CD4-positive, alpha-beta memory T cell (primary cell): ENCODE results near the gene RNF207. TPM values are rescaled to one million over a fixed set of nuclear protein-coding genes. Genes with fewer than 3 reads are reported as not detected.

Source experiments
- CTCF ChIA-PET: fragments of 350-600 bp; sonication (Branson Sonifier 250); formaldehyde crosslinking; loops from one replicate; lab custom pipeline; 2021; ENCODE audit warnings: inconsistent platforms; ENCODE audit not compliant: partially characterized antibody; lab: Charles Lee
- POLR2A ChIA-PET: fragments of 350-600 bp; sonication (Branson Sonifier 250); formaldehyde crosslinking; loops from one replicate; lab custom pipeline; 2021; ENCODE audit not compliant: partially characterized antibody; lab: Charles Lee
- DNase-seq, 5 donors: peaks; one replicate each; pipeline versions ENCODE4 v3.0.0 to v3.0.0-alpha.2; 2020 to 2022; ENCODE audit warnings: mixed read lengths in 1 of 5
- H3K27ac ChIP-seq: one replicate; pipeline ENCODE4 v1.7.0; 2013; ENCODE audit warnings: low read depth, low read length
- H3K27me3 ChIP-seq: 2 replicates; pipeline ENCODE4 v1.7.0; 2013; ENCODE audit warnings: mild to moderate bottlenecking, low read length, moderate library complexity; ENCODE audit not compliant: insufficient read depth
- H3K36me3 ChIP-seq: 2 replicates; pipeline ENCODE4 v1.7.0; 2013; ENCODE audit warnings: mild to moderate bottlenecking, low read length, moderate library complexity; ENCODE audit not compliant: insufficient read depth
- H3K4me1 ChIP-seq: 2 replicates; pipeline ENCODE4 v1.7.0; 2013; ENCODE audit warnings: mild to moderate bottlenecking, low read length, moderate library complexity; ENCODE audit not compliant: insufficient read depth
- H3K4me3 ChIP-seq, 2 donors: one replicate each; pipeline ENCODE4 v1.7.0; 2013; ENCODE audit warnings: low read length in 2 of 2, mild to moderate bottlenecking in 1 of 2
- H3K9me3 ChIP-seq, 2 donors: one replicate each; pipeline ENCODE4 v1.7.0; 2013; ENCODE audit warnings: low read length in 2 of 2, control low read depth in 1 of 2; ENCODE audit not compliant: control insufficient read depth in 1 of 2
- H3K27ac Mint-ChIP-seq, 7 donors: one replicate each; pipeline ENCODE4 v1.8.0; 2020 to 2021; ENCODE audit warnings: mixed read lengths in 7 of 7, mild to moderate bottlenecking in 6 of 7, inconsistent platforms in 3 of 7, moderate library complexity in 3 of 7
- H3K27me3 Mint-ChIP-seq, 2 donors: one replicate each; pipeline ENCODE4 v1.8.0; 2020 to 2021; ENCODE audit warnings: mixed read lengths in 2 of 2
- H3K36me3 Mint-ChIP-seq, 2 donors: one replicate each; pipeline ENCODE4 v1.8.0; 2020 to 2021; ENCODE audit warnings: mixed read lengths in 2 of 2, inconsistent platforms in 1 of 2, mild to moderate bottlenecking in 1 of 2
- H3K4me1 Mint-ChIP-seq, 4 donors: one replicate each; pipeline ENCODE4 v1.8.0; 2020 to 2021; ENCODE audit warnings: mixed read lengths in 4 of 4, mild to moderate bottlenecking in 1 of 4
- H3K4me3 Mint-ChIP-seq, 8 donors: one replicate each; pipeline ENCODE4 v1.8.0; 2020 to 2021; ENCODE audit warnings: mixed read lengths in 8 of 8, mild to moderate bottlenecking in 7 of 8, moderate library complexity in 6 of 8, inconsistent platforms in 3 of 8
- H3K9me3 Mint-ChIP-seq, 8 donors: one replicate each; pipeline ENCODE4 v1.8.0; 2020 to 2021; ENCODE audit warnings: mixed read lengths in 8 of 8, mild to moderate bottlenecking in 5 of 8, inconsistent platforms in 3 of 8, moderate library complexity in 1 of 8
- intact Hi-C: fragments of 100-400 bp; cut with micrococcal nuclease; formaldehyde crosslinking; loops from one replicate; pipeline ENCODE4 v1.15.1; 2023
- polyA plus RNA-seq, 2 donors: library from polyadenylated mRNA; unstranded; fragments of 300-500 nt; fragmentation: Illumina TruSeq; gene quantifications; one replicate each; pipeline ENCODE4 v1.2.3, GENCODE V29; 2021
- total RNA-seq, 2 experiments: library from RNA; stranded (reverse); gene quantifications; one replicate each; pipeline ENCODE4 v1.2.3, GENCODE V29; 2021

The RNF207 gene
- total and polyA plus RNA-seq, 4 experiments from 2014 or later: 1.7 to 9.4 (median 5.3) TPM

DNA sequence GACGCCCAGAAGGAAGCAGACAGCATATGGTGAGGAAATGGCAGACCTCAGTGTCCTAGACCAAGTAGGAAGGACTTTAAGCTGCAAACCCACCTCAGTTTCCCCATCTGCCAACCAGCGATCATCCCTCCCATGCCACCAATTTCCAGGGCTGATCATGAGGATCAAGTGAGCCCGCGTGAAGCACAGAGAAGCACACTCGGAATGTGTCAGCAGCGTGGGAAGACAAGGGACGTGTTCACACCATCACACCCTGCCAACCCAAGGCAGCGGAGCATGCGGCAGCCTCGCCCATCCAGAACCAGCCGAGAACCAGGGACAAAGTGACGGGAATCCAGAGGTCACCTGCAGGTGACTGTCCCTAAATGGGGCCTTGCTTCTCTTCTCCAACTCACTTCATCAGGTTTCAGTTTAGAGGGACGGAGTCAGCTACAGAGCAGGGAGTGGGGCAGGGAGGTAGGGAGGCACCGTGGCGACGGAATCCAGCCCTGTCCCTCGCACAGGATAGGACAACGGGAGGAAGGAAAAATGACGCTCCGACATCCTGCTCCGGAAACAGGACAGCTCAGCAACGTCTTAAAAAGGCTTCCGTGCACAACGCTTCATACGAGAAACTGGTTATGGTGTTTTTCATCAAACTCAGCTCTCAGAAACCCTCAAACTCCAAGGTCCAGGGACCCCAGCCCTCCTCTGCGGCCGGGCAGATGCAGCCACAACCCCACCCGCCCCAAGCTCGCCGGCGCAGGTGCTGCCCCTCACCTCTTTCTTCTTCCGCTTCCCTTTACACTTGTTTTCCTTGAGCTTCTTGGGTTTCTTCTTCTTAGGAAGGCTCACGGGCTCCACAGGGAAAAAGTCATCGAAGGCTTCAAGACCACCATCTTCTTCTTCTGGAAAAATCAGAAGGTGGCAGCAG, 38.3 kb upstream of the RNF207 start:
- no peak for DNase-seq
- Histone ChIP-seq H3K4me3 (no peak overlapping the region), H3K4me1 (no peaks in the 10 kb centered on the region), H3K9me3 (no peaks in the 10 kb centered on the region), H3K27ac (no peak overlapping the region), H3K27me3 (no peaks in the 10 kb centered on the region), H3K36me3 (no peaks in the 10 kb centered on the region)
- no peaks in the 10 kb centered on the region for H3K9me3 Mint-ChIP-seq
- no peaks in the 10 kb centered on the region for H3K4me1 Mint-ChIP-seq
- no peaks in the 10 kb centered on the region for H3K36me3 Mint-ChIP-seq
- no peak overlapping the region for H3K4me3 Mint-ChIP-seq
- H3K27ac Mint-ChIP-seq: no peak overlapping the region
- peaks cover 3 to 26% of the 10 kb centered on the region in 2 donors for H3K27me3 Mint-ChIP-seq
- intact Hi-C loops: no loop called here
- ChIA-PET CTCF (no interaction called here), POLR2A (no interaction called here)

DNA sequence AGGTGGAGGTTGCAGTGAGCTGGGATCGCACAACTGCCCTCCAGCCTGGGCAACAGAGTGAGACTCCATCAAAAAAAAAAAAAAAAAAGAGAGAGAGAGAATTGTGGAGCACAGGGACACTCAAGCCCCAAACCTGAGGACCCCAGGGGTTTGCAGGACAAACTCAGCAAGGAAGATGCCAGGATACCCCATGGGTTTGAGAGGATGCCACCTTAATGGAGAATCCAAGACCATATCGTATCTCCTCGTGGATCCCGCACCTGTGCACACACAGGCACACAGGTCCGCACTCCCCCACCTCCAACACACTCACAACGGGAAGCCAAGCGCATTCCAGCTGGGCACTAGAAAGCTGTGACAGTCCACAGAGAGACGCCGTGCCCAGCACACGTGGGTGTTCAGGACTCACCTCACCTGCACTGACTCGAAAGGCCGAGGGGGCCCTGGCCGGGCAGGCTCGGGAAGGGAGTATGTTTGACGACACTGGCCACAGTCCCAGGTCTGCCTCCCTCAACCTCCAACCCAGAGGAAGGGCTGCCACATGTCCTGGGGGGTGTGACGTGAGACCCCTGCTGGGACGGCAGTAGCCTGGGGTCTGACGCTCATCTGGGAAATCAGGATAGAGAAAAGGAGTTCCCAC, 36.9 kb upstream of the RNF207 start:
- H3K4me3 ChIP-seq: no peak overlapping the region
- no peaks in the 10 kb centered on the region for H3K36me3 Mint-ChIP-seq
- no peaks in the 10 kb centered on the region for H3K27me3 ChIP-seq
- ChIA-PET POLR2A (no interaction called here), CTCF (no interaction called here)
- H3K27me3 Mint-ChIP-seq: peaks cover 2 to 22% of the 10 kb centered on the region in 2 donors
- no peak overlapping the region for H3K4me3 Mint-ChIP-seq
- no peaks in the 10 kb centered on the region for H3K4me1 ChIP-seq
- no peak overlapping the region for H3K27ac Mint-ChIP-seq
- H3K4me1 Mint-ChIP-seq: no peaks in the 10 kb centered on the region
- intact Hi-C loops: no loop called here
- H3K9me3 ChIP-seq: no peaks in the 10 kb centered on the region
- no peak for DNase-seq
- H3K36me3 ChIP-seq: no peaks in the 10 kb centered on the region
- no peaks in the 10 kb centered on the region for H3K9me3 Mint-ChIP-seq
- no peak overlapping the region for H3K27ac ChIP-seq

DNA sequence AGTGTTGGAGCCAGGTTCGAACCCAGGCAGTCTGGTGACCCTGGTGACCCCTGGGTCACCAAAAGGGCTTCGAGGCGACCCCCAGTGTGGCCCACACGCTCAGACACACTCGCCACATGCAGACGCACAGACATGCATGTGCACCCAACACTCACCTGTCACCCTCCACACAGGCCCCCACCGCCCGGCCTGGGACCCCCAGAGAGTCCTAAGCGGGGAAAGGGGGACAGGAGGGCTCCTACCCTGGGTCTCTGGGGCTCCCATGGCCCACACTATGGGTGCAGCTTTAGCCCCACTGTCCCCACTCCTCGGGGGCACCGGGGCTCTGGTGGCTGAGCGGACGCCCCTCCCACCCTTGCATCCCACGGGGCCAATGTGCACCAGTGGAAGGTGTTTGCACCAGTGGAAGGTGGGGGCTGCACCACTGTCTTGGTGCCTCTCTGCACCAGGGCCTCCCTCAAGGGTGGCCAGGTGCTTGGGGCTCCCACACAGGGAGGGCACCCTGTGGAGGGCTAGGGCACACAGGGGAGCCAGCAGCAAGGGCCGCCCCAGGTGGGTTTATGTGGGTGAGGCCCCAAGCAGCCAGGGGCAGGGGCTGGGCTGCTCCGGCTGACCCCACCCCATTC, 35.7 kb upstream of the RNF207 start:
- Histone ChIP-seq H3K9me3 (no peaks in the 10 kb centered on the region), H3K27me3 (no peaks in the 10 kb centered on the region), H3K4me3 (no peak overlapping the region), H3K27ac (no peak overlapping the region), H3K4me1 (no peaks in the 10 kb centered on the region), H3K36me3 (no peaks in the 10 kb centered on the region)
- ChIA-PET CTCF (no interaction called here), POLR2A (no interaction called here)
- DNase-seq: no peak
- no peaks in the 10 kb centered on the region for H3K9me3 Mint-ChIP-seq
- H3K27me3 Mint-ChIP-seq: peaks cover 2 to 22% of the 10 kb centered on the region in 2 donors
- H3K27ac Mint-ChIP-seq: no peak overlapping the region
- intact Hi-C loops: no loop called here
- H3K4me3 Mint-ChIP-seq: no peak overlapping the region
- H3K36me3 Mint-ChIP-seq: no peaks in the 10 kb centered on the region
- H3K4me1 Mint-ChIP-seq: no peaks in the 10 kb centered on the region

DNA sequence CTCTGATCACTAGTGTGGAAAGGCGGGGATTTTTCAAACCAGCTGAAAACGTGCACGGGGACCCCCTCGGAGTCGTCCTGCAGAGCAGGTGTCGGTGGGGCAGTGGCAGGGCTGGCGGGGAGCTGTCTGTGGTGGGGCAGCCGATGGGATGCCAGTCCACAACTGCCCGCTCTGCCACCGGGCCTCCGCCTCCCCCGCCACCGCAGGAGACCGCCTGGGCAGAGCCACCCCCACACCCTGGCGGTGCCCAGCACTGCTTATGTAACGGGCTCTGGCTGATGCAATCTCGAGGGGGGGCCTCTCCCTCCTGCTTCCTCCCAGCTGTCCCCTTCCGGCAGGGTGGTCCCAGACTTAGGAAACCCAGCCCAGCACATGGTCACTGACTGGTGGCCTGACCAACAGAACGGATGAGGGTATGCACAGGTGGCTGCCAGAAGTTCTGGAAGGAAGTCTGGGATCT, 35.1 kb upstream of the RNF207 start:
- intact Hi-C loops: no loop called here
- Histone ChIP-seq H3K27me3 (no peaks in the 10 kb centered on the region), H3K27ac (no peak overlapping the region), H3K4me3 (no peak overlapping the region), H3K36me3 (no peaks in the 10 kb centered on the region), H3K4me1 (no peaks in the 10 kb centered on the region), H3K9me3 (no peaks in the 10 kb centered on the region)
- Mint-ChIP-seq H3K27ac (no peak overlapping the region), H3K4me3 (no peak overlapping the region), H3K27me3 (peaks cover 2 to 22% of the 10 kb centered on the region in 2 donors), H3K4me1 (no peaks in the 10 kb centered on the region), H3K36me3 (no peaks in the 10 kb centered on the region), H3K9me3 (no peaks in the 10 kb centered on the region)
- POLR2A ChIA-PET: no interaction called here
- DNase-seq: no peak
- CTCF ChIA-PET: no interaction called here

DNA sequence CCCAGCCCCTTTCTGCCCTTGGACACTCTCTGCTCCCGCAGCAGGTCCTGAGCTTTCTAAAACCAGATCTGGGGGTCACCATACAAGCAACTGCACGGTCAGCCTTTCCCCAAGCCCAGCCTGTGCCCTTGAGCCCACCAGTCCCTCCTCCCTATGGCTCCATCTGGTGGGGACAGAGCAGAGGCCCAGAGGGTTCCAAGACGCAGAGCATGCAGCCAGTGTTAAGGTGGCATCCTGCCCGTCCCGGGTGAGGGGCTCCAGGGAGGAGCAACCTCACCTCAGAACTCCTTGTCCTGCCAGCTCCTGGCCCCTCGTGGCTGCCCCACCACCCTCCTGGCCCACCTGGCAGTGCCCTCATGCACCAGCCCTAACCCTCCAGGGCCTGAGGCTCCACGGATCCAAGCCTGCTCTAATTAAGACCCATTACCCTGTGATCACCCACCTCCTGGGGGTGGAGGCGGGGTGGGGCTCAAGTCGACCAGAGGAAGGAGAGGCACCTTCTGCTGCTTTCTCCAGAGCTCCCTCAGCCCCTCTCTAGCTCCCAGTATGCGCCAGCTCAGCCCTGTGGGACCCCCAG, 34.3 kb upstream of the RNF207 start:
- no peak for DNase-seq
- no peaks in the 10 kb centered on the region for H3K9me3 Mint-ChIP-seq
- CTCF ChIA-PET: no interaction called here
- H3K27ac Mint-ChIP-seq: no peak overlapping the region
- H3K4me3 Mint-ChIP-seq: no peak overlapping the region
- Histone ChIP-seq H3K9me3 (no peaks in the 10 kb centered on the region), H3K36me3 (no peaks in the 10 kb centered on the region), H3K4me3 (no peak overlapping the region), H3K4me1 (no peaks in the 10 kb centered on the region), H3K27me3 (no peaks in the 10 kb centered on the region), H3K27ac (no peak overlapping the region)
- H3K27me3 Mint-ChIP-seq: peaks cover 2 to 25% of the 10 kb centered on the region in 2 donors
- no peaks in the 10 kb centered on the region for H3K36me3 Mint-ChIP-seq
- intact Hi-C loops: no loop called here
- no peaks in the 10 kb centered on the region for H3K4me1 Mint-ChIP-seq
- POLR2A ChIA-PET: no interaction called here

DNA sequence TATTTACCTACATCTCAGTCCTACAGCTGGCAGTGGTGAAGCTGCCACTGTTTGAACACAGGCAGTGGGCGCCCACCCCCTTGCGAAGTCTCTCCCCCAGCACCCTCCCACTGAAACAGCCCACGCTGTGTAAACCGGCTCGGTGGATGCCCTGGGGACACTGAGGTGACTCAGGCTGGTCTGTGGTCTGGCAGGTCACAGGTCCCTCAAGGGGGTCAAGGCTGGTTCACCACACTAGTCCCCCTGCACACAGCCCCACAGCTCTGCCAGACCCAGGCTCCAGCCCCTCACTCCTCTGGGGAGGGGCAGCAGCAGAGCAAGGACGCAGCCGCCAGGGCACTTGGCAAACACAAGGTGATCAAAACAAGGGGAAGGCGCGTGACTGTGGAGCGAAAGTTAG, 33.4 kb upstream of the RNF207 start:
- Histone ChIP-seq H3K9me3 (no peaks in the 10 kb centered on the region), H3K27me3 (no peaks in the 10 kb centered on the region)
- CTCF ChIA-PET: no interaction called here

More for the DNA sequence above, 33.4 kb upstream of the RNF207 start:
- Mint-ChIP-seq H3K36me3 (peaks cover 0 to 3% of the 10 kb centered on the region in 2 donors), H3K4me3 (no peak overlapping the region), H3K27me3 (peaks cover 11 to 28% of the 10 kb centered on the region in 2 donors), H3K9me3 (no peaks in the 10 kb centered on the region), H3K27ac (no peak overlapping the region), H3K4me1 (peaks cover 0 to 4% (median under 1%) of the 10 kb centered on the region in 4 donors)
- Histone ChIP-seq H3K27ac (no peak overlapping the region), H3K4me1 (no peaks in the 10 kb centered on the region), H3K36me3 (no peaks in the 10 kb centered on the region), H3K4me3 (no peak overlapping the region)
- POLR2A ChIA-PET: no interaction called here
- intact Hi-C loops: no loop called here
- no peak for DNase-seq
